GM19324 (cell line): Measurements from ENCODE around the gene DNAL4.
"Not testable (repeated sequence)": the region's sequence is repeated elsewhere in the genome, so short reads cannot be mapped to it uniquely, and the experiment has no call there.

Experiments used
- ATAC-seq: cut with Tn5 transposase; IDR thresholded peaks from one replicate; pipeline ENCODE4 v1.9.1; 2021; ENCODE audit warnings: mild to moderate bottlenecking, moderate library complexity; ENCODE audit not compliant: unreplicated experiment, low FRiP score

Gene DNAL4

DNA sequence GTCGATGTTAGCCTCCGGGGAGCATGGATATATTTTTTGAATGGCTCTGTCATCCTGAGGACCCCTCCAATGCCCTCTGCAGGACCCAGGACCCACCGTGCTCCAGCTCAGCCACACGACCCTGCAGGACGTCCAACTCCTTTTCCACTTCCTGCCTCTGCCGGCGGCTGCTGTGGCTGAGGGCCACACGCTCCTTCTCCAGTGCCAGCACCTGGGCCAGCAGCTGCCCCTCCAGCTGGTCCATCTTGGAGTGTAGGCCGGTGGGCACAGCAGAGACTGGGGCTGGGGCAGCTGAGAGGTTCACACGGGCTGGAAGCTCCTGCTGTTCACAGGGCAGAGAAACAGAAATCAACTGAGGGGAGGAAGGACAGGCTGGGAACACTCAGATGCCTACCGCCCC, 34.2 kb upstream of the DNAL4 start:
- no peak for ATAC-seq

DNA sequence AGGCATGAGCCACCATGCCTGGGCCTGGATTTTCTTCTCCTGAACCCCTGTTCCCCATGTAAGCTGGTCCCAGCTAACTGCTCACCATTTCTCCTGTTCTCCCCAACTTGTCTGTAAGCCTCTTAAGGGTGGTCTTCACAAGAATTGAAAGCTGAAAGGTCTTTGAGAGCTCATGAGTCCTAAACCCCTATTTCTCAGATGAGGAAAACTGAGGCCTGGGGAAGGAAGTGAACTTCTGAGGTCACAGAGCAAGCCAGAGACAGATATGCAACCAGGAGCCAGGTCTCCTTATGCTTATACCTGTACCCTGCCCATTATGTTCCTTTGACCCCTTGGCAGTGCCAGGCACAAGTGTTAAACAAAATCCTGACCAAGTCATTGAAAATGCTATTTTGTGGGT, 33.6 kb upstream of the DNAL4 start:
- ATAC-seq: no peak

DNA sequence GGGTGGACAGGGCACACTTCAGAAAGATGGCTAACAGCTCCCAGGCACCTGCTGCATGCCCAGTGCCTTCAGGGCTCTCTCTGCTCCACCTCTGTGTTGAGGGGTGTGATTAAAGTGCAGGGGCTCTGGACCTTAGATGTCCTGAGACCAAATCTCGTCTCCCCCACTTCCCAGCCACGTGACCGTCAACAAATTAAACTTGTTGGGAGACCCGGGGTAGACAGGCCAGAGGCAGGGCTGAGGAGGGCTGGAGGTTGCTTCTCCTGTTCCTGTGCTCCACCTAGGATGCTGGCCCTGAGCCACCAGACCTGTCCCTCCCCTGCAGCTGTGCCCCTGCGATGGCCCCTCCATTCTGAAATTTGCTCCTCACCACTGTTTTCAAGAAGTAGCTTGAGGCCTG, 32.9 kb upstream of the DNAL4 start:
- no peak for ATAC-seq

DNA sequence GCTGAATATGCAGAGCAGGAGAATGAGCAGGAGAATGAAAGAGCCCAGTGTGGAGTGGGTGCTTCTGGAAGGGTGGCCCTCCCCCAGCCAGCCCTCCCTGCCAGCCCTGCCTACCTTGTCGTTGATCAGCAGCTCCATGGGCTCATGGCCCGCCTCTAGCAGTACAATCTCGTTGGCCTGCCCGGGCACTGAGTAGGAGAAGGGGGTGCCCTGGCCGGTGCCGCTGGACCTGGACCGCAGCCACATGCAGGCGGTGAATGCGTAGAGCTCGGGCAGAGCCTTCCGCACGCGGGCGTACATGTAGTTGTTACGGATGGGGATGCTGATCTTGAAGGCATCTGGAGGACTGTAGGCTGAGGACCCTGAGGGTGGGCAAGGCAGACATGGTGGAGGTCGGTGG, 32.4 kb upstream of the DNAL4 start:
- ATAC-seq: no peak

DNA sequence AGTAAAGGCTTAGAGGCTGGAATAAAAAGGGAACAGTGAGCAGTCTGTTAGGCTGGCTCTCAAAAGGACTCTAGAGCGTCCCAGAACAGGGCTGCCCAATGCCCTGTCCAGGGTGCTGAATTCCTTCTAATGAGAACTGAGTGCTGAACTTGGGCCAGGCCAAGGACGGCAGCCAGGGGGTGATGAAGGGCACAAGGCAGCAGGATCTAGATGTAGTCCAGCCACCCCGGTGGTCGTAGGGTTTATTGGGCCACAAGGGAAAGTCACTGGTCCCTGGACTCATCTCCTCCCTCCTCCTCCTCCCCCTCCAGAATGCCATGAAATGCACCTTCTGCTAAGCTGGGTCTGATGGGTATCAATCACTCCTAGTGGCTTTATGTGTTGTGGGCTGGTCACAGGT, 30.6 kb upstream of the DNAL4 start:
- ATAC-seq: no peak

DNA sequence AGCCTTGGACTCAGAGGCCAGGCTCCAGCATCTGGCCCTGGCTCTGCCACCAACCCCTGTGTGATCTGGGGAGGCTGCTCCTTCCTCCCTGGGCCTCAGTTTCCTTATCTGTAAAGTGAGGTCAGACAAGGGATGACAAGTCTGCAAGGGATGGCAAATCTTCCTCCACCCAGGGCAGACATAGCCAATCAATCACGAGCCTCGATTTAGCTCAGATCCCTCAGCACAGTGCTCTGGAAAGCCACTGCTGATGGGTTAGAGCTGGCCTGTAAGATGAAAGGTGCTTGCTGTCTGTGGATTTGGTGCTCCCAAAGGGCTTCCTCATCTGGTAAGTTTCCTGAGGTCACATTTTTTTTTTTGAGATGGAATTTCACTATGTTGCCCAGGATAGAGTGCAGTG, 29.7 kb upstream of the DNAL4 start:
- no peak for ATAC-seq

DNA sequence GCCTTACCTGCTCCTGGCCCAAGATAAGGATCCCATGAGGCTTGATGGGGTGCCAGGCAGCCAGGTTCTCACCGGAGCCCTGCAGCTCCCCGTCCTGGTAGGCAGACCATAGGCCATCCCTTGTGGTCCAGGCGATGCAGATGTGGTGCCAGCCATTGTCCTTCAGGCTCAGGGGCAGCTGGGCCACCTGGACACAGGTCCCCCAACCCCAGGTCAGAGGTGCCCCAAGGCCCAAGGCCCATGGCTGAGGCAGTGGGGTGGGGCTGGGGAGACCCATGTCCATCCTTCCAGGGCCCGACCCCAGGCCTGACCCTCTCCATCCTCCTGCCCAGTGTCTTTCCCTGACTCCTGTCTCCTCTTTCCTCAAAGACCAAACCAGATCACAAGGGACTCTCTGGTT, 29.1 kb upstream of the DNAL4 start:
- no peak for ATAC-seq

DNA sequence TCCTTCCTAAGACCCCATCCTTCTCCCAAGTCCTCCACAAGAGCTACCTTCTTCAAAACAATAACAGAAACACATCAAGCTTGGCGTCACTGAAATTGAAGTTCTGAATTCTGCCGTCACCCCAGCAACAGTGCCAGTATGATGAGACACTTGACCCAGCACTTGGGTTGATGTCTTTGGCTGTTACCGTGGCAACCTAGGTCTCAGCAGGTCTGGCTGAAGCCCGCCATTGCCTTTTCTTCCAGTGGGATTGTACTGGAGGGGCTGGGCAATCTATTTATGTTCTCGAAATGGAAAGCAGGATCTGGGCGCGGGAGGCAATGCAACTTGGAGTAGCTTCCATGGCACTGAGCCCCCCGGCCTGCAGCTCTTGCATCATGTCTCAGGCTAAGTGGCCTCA, 26.1 kb upstream of the DNAL4 start:
- ATAC-seq: no peak

DNA sequence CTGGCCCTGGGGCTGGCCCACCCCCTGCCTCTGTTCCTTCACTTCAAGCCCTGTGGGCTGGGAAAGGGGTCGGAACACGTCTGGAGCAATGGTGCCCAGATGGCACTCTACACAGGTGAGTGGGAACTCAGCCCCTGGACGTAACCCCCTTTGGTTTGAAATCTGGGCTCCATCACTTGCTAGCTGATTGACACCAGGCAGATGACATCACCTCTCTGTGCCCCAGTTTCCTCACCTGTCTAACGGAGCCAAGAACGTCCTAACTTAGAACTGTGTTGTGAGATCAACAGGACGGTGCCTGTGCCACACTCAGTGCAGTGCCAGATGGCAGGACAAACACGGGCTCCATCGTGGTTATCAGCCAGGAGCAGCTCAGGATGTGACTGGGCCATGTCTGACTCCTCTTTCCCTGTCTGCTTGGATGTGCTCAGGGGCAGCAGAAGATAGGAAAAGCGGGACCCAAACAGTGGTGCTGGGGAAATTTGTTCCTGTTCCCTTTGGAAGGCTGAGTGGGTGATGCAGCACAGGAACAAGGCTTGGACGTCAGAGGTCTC, 25.5 kb upstream of the DNAL4 start:
- ATAC-seq: no peak

DNA sequence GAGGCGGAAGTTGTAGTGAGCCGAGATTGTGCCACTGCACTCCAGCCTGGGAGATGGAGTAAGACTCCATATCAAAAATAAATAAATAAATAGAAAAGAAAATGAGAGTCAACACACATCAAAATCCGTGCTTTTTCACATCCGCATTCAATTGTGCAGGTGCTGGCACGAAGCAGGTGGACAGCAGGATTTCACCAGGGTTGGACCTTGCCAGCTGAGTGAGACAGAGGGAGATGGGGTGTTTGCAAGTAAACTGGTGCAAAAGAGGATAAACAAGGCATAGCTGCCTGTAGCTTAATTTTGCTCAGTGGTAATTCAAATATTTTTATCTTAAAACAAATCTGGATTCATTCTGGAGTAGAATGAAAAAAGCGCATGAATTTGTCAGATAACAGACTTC, 23.3 kb upstream of the DNAL4 start:
- ATAC-seq: no peak

DNA sequence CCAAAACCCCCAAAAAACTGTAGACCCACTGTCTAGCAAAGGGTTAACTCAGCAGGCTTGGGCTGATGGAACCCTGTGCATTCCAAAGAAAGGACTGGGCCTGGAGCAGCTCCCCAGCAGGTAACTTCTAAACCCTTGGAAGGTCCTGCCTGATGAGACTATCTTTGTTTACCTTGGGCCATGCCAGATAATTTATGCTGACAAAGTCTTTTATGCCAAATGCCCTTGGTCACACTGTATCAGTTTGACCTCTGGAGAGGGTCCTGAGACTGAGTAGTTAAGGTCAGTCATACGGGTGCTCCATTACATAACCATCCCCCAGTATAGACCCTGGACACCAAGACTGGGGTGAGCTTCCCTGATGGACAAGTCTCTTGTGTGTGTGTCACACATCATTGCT, 21.9 kb upstream of the DNAL4 start:
- no peak for ATAC-seq

DNA sequence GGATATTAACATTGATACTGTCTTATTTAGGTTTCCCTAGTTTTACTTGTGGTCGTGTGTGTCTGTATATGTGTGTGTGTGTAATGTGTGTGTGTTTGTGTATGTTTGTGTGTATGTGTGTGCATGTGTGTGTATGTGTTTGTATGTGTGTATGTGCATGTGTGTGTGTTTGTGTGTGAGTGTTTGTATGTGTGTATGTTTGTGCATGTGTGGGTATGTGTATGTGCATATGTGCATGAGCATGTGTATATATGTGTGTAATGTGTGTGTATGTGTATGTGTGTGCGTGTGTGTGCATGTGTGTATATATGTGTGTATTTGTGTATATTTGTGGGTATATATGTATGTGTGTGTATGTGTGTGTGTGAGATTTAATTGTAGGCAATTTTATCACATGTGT, 17.3 kb upstream of the DNAL4 start:
- ATAC-seq: no peak

DNA sequence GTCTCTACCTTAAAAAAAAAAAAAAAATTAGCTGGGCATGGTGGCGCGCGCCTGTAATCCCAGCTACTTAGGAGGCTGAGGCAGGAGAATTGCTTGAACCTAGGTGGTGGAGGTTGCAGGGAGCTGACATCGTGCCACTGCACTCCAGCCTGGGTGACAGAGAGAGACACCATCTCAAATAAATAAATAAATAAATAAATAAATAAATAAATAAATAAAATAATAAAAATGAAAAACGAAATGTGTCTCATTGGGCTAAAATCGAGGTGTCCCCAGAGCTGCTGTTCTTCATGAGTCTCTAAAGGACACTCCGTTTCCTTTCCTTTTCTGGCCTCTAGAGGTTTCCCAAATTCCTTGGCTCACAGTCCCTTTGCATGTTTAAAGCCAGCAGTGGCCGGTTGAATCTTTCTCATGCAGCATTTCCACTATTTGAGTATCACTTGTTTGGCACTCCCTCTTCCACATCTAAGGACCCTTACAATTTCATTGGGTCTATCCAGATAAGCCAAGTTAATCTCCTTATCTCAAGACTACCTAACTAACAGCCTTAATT, 11.2 kb upstream of the DNAL4 start:
- not testable (repeated sequence) for ATAC-seq

DNA sequence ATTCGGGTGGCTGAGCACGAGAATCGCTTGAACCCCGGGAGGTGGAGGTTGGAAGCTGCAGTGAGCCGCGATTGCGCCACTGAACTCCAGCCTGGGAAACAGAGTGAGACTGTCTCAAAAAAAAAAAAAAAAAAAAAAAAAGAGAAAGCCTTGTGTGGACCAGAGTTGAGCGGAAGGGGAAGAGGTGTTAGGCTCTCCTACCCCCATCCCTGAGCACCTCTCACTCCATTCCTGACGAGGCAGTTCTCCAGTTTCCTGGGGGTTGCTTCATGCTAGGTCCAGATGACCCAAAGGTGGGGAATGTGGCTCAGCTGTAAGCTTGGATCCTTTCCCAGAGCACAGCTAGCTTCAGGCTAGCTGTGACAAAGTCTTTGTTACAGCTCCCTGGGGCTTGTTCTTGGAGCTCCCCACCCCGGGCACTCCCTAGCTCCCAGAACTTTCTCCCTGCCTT, 8.8 kb upstream of the DNAL4 start:
- no peak for ATAC-seq

DNA sequence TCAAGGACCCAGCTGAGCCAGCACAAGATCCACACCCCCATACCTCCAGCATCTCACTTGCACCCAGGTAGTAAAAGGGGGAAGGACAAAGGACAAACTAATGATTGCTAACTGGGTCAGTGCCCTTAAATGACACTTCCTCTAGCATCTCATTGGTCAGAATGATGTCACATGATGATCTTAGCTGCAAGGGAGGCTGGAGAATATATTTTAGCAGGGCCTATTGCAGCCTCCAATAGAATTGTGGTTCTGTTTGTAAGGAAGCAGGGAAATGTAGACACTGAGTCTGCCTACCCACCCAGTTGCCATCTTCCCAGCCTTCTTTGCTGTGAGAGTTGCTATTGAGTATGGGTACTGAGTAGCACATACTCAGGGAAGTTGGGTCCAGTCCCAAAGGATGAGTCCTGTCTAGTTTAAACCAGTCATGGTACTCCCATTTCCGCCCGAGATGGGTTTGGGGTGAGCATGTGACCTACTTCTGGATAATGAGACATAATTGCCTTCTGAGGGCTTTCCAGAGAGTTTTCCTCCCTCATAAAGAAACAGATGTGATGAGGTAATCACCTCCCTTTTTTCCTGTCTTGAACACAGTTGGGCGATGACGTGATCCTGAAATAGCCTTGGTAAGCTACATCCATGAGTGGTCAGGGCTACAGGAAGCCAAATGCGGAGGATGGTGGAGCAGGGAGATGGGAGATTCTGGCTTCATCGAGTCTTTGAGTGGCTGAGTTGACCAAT, 5.5 kb upstream of the DNAL4 start:
- ATAC-seq: no peak

DNA sequence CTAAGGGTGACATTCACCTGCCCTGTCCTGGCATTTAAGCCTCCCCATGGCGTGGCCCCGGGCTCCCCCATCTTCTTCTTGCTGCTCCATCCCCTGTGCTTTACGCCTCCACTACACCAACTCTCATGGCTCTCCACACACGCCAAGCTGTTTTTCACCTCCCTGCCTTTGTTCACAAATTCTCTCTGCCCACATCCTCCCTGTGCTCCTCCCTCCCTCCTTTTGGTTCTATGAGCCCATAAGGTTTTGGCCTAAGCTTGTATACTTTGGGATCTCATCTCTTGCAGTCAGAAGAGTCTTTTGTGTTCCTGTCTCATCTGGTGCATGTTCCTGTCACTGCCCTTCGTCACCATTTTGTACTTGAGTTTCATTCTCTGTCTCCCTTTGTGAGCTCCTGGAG, 4.6 kb upstream of the DNAL4 start:
- ATAC-seq: no peak

DNA sequence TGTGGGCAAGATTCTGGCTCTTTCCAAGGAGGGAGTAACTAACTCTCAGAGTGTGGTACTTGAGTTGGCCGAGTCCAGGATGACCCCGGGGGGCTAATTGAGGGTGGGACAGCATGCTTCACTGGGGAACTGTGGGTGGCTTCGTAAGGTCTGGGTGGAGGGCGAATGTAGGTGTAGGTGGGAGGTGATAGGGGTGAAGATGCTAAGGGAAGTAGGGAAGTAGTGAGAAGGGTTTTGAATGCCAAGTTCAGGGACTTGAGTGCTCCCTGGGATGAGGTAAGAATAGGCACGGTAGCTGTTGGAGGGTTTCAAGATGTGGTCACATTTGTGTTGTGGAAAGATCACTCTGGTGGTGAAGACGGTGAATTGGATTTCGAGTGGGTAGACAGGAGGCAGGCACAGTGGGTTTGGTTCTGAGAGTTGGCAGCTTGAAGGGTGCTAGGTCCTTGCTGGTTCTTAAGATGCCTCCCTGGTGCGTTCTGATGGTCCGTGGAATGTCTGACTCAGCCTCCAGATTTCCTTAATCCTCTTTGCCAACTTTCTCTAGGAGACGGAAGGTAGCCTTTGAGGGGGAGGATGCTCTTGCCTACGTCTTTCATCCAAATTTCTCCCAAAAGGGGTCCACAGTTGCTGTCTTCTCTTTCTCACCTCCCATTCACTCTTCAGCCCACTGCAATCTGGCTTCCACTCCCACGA, 2.5 kb upstream of the DNAL4 start:
- ATAC-seq: no peak

DNA sequence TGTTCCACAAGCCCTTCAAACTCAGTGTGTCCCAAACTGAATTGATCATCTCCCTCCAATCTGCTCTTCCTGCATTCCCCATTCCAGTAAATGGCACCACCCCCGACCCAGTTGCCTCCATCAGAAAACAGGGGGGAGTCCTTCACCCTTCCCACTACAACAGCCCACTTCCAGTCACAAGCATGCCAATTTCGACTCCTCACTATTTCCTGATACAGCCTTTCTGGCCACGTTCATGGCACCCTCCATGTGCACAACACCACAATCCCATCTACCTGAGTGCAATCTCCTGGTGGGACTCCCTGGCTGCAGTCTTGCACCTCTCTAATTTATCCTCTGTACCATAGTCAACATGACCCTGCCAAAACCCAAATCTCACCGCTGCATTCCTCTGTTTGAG, 1.6 kb upstream of the DNAL4 start:
- no peak for ATAC-seq

DNA sequence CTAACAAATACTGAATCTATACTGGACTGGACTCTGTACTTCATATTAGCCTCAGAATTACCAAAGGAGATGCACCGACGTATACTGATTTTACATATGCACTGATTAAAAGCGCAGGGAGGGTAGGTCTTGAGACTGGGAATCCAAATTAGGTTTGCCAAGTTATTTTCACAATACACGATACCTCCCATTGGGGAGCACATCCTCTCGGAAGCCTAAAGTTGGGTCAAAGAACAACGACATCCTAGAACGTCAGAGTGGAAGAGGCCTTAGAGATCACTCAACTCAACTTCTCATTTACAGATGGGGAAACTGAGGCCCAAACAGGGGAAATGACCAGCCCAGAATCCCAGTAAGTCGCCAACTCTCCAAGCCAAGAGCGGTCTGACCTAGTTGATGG, 626 bp downstream of the DNAL4 start:
- no peak for ATAC-seq

DNA sequence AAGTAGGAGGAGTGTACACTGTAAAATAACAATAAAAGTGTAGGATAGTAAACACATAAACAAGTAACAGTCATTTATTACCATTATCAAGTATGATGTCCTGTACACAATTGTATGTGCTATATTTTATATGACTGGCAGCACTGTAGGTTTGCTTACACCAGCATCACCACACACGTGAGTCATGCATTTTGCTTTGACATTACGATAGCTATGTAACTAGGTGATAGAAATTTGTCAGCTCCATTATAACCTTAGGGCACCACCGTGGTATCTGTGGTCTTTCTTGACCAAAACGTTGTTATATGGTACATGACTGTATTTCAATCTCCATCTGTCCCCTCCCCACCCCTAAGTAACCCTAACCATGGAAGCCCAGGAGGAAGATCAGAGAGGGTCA, 1.1 kb downstream of the DNAL4 start:
- ATAC-seq: no peak

DNA sequence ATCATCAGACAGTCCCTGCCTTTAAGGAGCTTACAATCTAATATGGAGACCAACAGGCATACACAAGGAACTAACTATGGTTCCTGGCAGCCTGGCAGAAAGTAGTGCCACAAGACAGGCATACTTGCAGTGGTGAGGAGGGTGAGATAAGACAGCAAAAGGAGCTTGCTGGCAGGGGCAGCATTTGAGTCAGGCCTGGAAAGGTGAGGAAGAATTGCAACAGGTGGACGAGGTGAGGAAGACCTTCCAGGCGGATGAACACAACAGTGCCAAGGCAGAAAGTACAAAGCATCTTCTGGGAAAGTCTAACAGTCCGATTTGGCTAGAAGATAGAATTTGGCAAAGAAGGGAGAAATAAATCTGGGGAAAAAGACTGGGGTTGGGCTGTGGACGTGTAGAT, 4.3 kb downstream of the DNAL4 start:
- ATAC-seq: no peak

DNA sequence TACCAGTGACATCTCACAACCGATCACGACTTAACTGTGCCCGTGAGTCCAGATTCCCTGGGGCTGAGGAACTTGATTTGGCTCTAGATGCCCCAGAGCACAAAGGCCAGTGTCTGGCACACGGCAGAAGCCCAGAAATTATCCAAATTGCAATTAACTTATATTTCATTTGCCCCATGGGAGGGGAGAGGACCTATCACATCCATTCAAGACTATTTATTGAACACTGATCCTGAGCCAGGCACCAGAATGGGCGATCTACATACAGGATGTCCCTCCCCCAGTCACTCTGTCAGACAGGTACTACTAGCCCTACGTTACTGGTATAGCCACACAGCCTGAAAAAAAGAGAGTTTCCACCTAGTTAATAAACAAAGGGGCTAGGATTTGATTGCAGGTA, 5.1 kb downstream of the DNAL4 start:
- ATAC-seq: no peak
